ENCODE measurements around the gene VGLL4. TPM values are rescaled to one million over a fixed set of nuclear protein-coding genes. Genes with fewer than 3 reads are reported as not detected.

Gene VGLL4
- polyA plus RNA-seq, 1 donor from 2014 or later: 113 TPM

DNA sequence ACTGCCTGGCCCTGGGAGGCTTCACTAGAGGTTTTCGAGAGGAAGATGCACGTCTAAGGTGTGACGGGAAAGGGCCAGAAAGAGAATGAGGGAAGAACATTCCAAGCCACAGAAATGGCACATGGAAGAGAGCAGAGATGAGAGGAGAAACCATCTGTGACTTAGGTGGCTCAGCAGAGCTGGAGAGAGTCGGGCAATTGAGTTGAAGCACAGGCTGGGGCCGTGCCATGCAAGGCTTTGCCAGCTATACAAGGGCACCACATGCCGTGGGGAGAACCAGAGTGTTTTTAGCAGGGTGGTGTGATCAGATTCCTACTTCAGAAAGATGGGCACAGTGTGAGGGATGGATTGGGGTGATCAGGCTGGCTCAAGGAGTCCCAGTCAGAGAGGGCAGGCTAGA is 126.1 kb downstream of the VGLL4 start:
- Histone ChIP-seq H3K27me3 (ENCODE audit: insufficient read depth, low read depth, low read length) (no peaks in the 10 kb centered on the region), H3K36me3 (ENCODE audit: insufficient read depth, low read length) (no peaks in the 10 kb centered on the region), H3K79me2 (replicated peaks; ENCODE audit: insufficient read depth, low read length) (no peaks in the 10 kb centered on the region), H3K9me3 (ENCODE audit: low read length) (no peaks in the 10 kb centered on the region), H3K9ac (ENCODE audit: low read length) (no peak overlapping the region), H3K4me2 (ENCODE audit: low read length) (no peak overlapping the region), H3K9me2 (ENCODE audit: insufficient read depth, low read length) (no peaks in the 10 kb centered on the region), H2AFZ (ENCODE audit: low read depth, low read length) (no peak overlapping the region), H3K27ac (ENCODE audit: low read length) (no peak overlapping the region), H3F3A (ENCODE audit: insufficient read depth, low read length, poor library complexity, severe bottlenecking) (no peaks in the 10 kb centered on the region), H3K4me3 (ENCODE audit: low read length) (no peak overlapping the region), H4K20me1 (ENCODE audit: insufficient read depth) (no peaks in the 10 kb centered on the region)
- no peak for TF ChIP-seq MXI1 (conservative IDR thresholded peaks at IDR 0.05; ENCODE audit: poor library complexity, severe bottlenecking)
- TF ChIP-seq, protein P1, sequence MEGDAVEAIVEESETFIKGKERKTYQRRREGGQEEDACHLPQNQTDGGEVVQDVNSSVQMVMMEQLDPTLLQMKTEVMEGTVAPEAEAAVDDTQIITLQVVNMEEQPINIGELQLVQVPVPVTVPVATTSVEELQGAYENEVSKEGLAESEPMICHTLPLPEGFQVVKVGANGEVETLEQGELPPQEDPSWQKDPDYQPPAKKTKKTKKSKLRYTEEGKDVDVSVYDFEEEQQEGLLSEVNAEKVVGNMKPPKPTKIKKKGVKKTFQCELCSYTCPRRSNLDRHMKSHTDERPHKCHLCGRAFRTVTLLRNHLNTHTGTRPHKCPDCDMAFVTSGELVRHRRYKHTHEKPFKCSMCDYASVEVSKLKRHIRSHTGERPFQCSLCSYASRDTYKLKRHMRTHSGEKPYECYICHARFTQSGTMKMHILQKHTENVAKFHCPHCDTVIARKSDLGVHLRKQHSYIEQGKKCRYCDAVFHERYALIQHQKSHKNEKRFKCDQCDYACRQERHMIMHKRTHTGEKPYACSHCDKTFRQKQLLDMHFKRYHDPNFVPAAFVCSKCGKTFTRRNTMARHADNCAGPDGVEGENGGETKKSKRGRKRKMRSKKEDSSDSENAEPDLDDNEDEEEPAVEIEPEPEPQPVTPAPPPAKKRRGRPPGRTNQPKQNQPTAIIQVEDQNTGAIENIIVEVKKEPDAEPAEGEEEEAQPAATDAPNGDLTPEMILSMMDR (IDR thresholded peaks at IDR 0.05; ENCODE audit: poor library complexity, severe bottlenecking): no peak
- no peak for TF ChIP-seq RAD21 (conservative IDR thresholded peaks at IDR 0.05)
- no peak for TF ChIP-seq SMC3 (conservative IDR thresholded peaks at IDR 0.05; ENCODE audit: poor library complexity)
- TF ChIP-seq, protein P2, sequence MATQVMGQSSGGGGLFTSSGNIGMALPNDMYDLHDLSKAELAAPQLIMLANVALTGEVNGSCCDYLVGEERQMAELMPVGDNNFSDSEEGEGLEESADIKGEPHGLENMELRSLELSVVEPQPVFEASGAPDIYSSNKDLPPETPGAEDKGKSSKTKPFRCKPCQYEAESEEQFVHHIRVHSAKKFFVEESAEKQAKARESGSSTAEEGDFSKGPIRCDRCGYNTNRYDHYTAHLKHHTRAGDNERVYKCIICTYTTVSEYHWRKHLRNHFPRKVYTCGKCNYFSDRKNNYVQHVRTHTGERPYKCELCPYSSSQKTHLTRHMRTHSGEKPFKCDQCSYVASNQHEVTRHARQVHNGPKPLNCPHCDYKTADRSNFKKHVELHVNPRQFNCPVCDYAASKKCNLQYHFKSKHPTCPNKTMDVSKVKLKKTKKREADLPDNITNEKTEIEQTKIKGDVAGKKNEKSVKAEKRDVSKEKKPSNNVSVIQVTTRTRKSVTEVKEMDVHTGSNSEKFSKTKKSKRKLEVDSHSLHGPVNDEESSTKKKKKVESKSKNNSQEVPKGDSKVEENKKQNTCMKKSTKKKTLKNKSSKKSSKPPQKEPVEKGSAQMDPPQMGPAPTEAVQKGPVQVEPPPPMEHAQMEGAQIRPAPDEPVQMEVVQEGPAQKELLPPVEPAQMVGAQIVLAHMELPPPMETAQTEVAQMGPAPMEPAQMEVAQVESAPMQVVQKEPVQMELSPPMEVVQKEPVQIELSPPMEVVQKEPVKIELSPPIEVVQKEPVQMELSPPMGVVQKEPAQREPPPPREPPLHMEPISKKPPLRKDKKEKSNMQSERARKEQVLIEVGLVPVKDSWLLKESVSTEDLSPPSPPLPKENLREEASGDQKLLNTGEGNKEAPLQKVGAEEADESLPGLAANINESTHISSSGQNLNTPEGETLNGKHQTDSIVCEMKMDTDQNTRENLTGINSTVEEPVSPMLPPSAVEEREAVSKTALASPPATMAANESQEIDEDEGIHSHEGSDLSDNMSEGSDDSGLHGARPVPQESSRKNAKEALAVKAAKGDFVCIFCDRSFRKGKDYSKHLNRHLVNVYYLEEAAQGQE (IDR thresholded peaks at IDR 0.05; ENCODE audit: borderline replicate concordance): no peak
- TF ChIP-seq POLR2AphosphoS5 (IDR thresholded peaks at IDR 0.05): no peak
- TF ChIP-seq EZH2 (IDR thresholded peaks at IDR 0.05; ENCODE audit: borderline replicate concordance, insufficient read depth, low read length, poor library complexity, severe bottlenecking): no peak
- TF ChIP-seq EP300 (conservative IDR thresholded peaks at IDR 0.05; ENCODE audit: poor library complexity, severe bottlenecking): no peak
- no peak for TF ChIP-seq TAF1 (IDR thresholded peaks at IDR 0.05; ENCODE audit: low read depth)

DNA sequence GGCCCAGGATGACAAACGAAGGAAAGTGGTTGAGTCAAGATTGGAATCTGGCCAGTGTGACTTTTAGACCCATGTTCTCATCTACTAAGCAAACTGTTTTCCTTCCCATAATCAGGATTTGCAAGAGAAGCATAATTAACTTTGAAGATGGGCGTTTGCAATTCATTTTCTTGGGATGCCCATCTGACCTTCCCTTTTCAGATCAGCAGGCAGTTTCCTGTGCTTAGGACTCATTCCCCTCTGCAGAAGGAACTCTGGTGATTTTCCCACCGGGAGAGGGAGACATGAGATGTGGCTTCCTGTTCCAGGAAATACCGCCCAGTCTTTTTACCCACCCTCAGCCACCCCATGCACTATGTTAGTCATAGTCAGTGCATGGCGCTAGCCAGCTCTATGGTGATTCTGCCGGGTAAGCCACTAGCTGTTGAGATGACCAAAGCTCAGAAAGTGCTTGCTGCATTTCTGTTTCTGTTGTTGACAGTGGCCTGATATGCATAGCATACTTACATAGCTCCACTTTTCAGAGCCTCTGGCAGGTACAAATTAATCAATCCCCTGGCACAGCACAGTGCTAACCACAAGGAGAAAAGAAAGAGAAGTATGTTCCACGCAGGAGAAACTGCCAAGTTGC is 129.4 kb downstream of the VGLL4 start:
- Histone ChIP-seq H2AFZ (ENCODE audit: low read depth, low read length) (no peak overlapping the region), H3K4me2 (ENCODE audit: low read length) (no peak overlapping the region), H3K9me2 (ENCODE audit: insufficient read depth, low read length) (no peaks in the 10 kb centered on the region), H3K9me3 (ENCODE audit: low read length) (no peaks in the 10 kb centered on the region), H3K27ac (ENCODE audit: low read length) (no peak overlapping the region), H3K79me2 (replicated peaks; ENCODE audit: insufficient read depth, low read length) (no peaks in the 10 kb centered on the region), H3F3A (ENCODE audit: insufficient read depth, low read length, poor library complexity, severe bottlenecking) (no peaks in the 10 kb centered on the region), H3K9ac (ENCODE audit: low read length) (no peak overlapping the region), H3K4me3 (ENCODE audit: low read length) (no peak overlapping the region), H3K27me3 (ENCODE audit: insufficient read depth, low read depth, low read length) (no peaks in the 10 kb centered on the region), H4K20me1 (ENCODE audit: insufficient read depth) (no peaks in the 10 kb centered on the region), H3K36me3 (ENCODE audit: insufficient read depth, low read length) (no peaks in the 10 kb centered on the region)
- TF ChIP-seq RAD21 (conservative IDR thresholded peaks at IDR 0.05) (no peak), SMC3 (conservative IDR thresholded peaks at IDR 0.05; ENCODE audit: poor library complexity) (no peak), POLR2AphosphoS5 (IDR thresholded peaks at IDR 0.05) (no peak), EZH2 (IDR thresholded peaks at IDR 0.05; ENCODE audit: borderline replicate concordance, insufficient read depth, low read length, poor library complexity, severe bottlenecking) (no peak), TAF1 (IDR thresholded peaks at IDR 0.05; ENCODE audit: low read depth) (no peak), EP300 (conservative IDR thresholded peaks at IDR 0.05; ENCODE audit: poor library complexity, severe bottlenecking) (no peak), MXI1 (conservative IDR thresholded peaks at IDR 0.05; ENCODE audit: poor library complexity, severe bottlenecking) (no peak)
- TF ChIP-seq, protein P1 (IDR thresholded peaks at IDR 0.05; ENCODE audit: poor library complexity, severe bottlenecking): no peak
- TF ChIP-seq, protein P2 (IDR thresholded peaks at IDR 0.05; ENCODE audit: borderline replicate concordance): no peak
